ENCODE results near the gene KIAA1614.
A peak's percentile ranks its signal among the peaks of the same experiment; 100 is the strongest.

The KIAA1614 gene

GRCh38 chr1:180926164-180926981 lies 13.7 kb downstream of the KIAA1614 start:
- Histone ChIP-seq H3K27me3 (ENCODE audit: control insufficient read depth in 1 of 2, insufficient read depth in 2 of 2, low read length in 2 of 2) (no peaks in the 10 kb centered on the region), H3K9ac (ENCODE audit: low read length in 2 of 2) (peak overlapping the region; percentile 52 to 64), H3K4me1 (ENCODE audit: control insufficient read depth, insufficient read depth, low read length) (peaks cover 45% of the 10 kb centered on the region), H3K36me3 (ENCODE audit: control insufficient read depth in 2 of 2, insufficient read depth in 2 of 2, low read length in 2 of 2) (peaks cover 3 to 10% of the 10 kb centered on the region in 2 donors), H3K4me3 (ENCODE audit: low read length in 2 of 2) (peak overlapping the region; percentile 33 to 54), H3K9me3 (ENCODE audit: control insufficient read depth in 2 of 2, low read length in 2 of 2) (no peaks in the 10 kb centered on the region), H3K27ac (ENCODE audit: low read length) (peak overlapping the region; percentile 94)

GRCh38 chr1:180927348-180927747 lies 14.7 kb downstream of the KIAA1614 start:
- Histone ChIP-seq H3K9ac (ENCODE audit: low read length in 2 of 2) (peak overlapping the region; percentile 52 to 64), H3K9me3 (ENCODE audit: control insufficient read depth in 2 of 2, low read length in 2 of 2) (no peaks in the 10 kb centered on the region), H3K27ac (ENCODE audit: low read length) (peak overlapping the region; percentile 94), H3K36me3 (ENCODE audit: control insufficient read depth in 2 of 2, insufficient read depth in 2 of 2, low read length in 2 of 2) (peaks cover 5 to 14% of the 10 kb centered on the region in 2 donors), H3K4me3 (ENCODE audit: low read length in 2 of 2) (peak overlapping the region; percentile 33 to 54), H3K27me3 (ENCODE audit: control insufficient read depth in 1 of 2, insufficient read depth in 2 of 2, low read length in 2 of 2) (no peaks in the 10 kb centered on the region), H3K4me1 (ENCODE audit: control insufficient read depth, insufficient read depth, low read length) (peaks cover 45% of the 10 kb centered on the region)

GRCh38 chr1:180927841-180928240 lies 15.1 kb downstream of the KIAA1614 start:
- Histone ChIP-seq H3K27me3 (ENCODE audit: control insufficient read depth in 1 of 2, insufficient read depth in 2 of 2, low read length in 2 of 2) (no peaks in the 10 kb centered on the region), H3K27ac (ENCODE audit: low read length) (peak overlapping the region; percentile 94), H3K36me3 (ENCODE audit: control insufficient read depth in 2 of 2, insufficient read depth in 2 of 2, low read length in 2 of 2) (peaks cover 5 to 14% of the 10 kb centered on the region in 2 donors), H3K4me3 (ENCODE audit: low read length in 2 of 2) (no peak overlapping the region), H3K9ac (ENCODE audit: low read length in 2 of 2) (peak overlapping the region; percentile 43 to 64), H3K4me1 (ENCODE audit: control insufficient read depth, insufficient read depth, low read length) (peaks cover 45% of the 10 kb centered on the region), H3K9me3 (ENCODE audit: control insufficient read depth in 2 of 2, low read length in 2 of 2) (no peaks in the 10 kb centered on the region)

- Histone ChIP-seq H3K27me3 (ENCODE audit: control insufficient read depth in 1 of 2, insufficient read depth in 2 of 2, low read length in 2 of 2) (no peaks in the 10 kb centered on the region), H3K36me3 (ENCODE audit: control insufficient read depth in 2 of 2, insufficient read depth in 2 of 2, low read length in 2 of 2) (peaks cover 5 to 17% of the 10 kb centered on the region in 2 donors), H3K9me3 (ENCODE audit: control insufficient read depth in 2 of 2, low read length in 2 of 2) (no peaks in the 10 kb centered on the region), H3K27ac (ENCODE audit: low read length) (peak overlapping the region; percentile 94), H3K9ac (ENCODE audit: low read length in 2 of 2) (peak overlapping the region in 1 of 2 donors; percentile 19), H3K4me1 (ENCODE audit: control insufficient read depth, insufficient read depth, low read length) (peaks cover 45% of the 10 kb centered on the region), H3K4me3 (ENCODE audit: low read length in 2 of 2) (peak overlapping the region in 1 of 2 donors; percentile 22)
These were observed 15.9 kb downstream of the KIAA1614 start for GRCh38 chr1:180928331-180929230.

- Histone ChIP-seq H3K9me3 (ENCODE audit: control insufficient read depth in 2 of 2, low read length in 2 of 2) (no peaks in the 10 kb centered on the region), H3K27me3 (ENCODE audit: control insufficient read depth in 1 of 2, insufficient read depth in 2 of 2, low read length in 2 of 2) (no peaks in the 10 kb centered on the region), H3K36me3 (ENCODE audit: control insufficient read depth in 2 of 2, insufficient read depth in 2 of 2, low read length in 2 of 2) (peaks cover 5 to 19% of the 10 kb centered on the region in 2 donors), H3K4me3 (ENCODE audit: low read length in 2 of 2) (no peak overlapping the region), H3K4me1 (ENCODE audit: control insufficient read depth, insufficient read depth, low read length) (peaks cover 45% of the 10 kb centered on the region), H3K9ac (ENCODE audit: low read length in 2 of 2) (peak overlapping the region in 1 of 2 donors; percentile 21), H3K27ac (ENCODE audit: low read length) (peak overlapping the region; percentile 94)
These were observed 16.7 kb downstream of the KIAA1614 start for GRCh38 chr1:180929389-180929788.

GRCh38 chr1:180930687-180931086 lies 18.0 kb downstream of the KIAA1614 start:
- H3K4me3 ChIP-seq (ENCODE audit: low read length in 2 of 2) = no peak overlapping the region
- H3K27me3 ChIP-seq (ENCODE audit: control insufficient read depth in 1 of 2, insufficient read depth in 2 of 2, low read length in 2 of 2) = no peaks in the 10 kb centered on the region
- no peaks in the 10 kb centered on the region for H3K9me3 ChIP-seq (ENCODE audit: control insufficient read depth in 2 of 2, low read length in 2 of 2)
- peaks cover 7 to 29% of the 10 kb centered on the region in 2 donors for H3K36me3 ChIP-seq (ENCODE audit: control insufficient read depth in 2 of 2, insufficient read depth in 2 of 2, low read length in 2 of 2)
- no peak overlapping the region for H3K9ac ChIP-seq (ENCODE audit: low read length in 2 of 2)
- H3K27ac ChIP-seq (ENCODE audit: low read length) = no peak overlapping the region
- H3K4me1 ChIP-seq (ENCODE audit: control insufficient read depth, insufficient read depth, low read length) = peaks cover 41% of the 10 kb centered on the region

- Histone ChIP-seq H3K27me3 (ENCODE audit: control insufficient read depth in 1 of 2, insufficient read depth in 2 of 2, low read length in 2 of 2) (no peaks in the 10 kb centered on the region), H3K4me3 (ENCODE audit: low read length in 2 of 2) (no peak overlapping the region), H3K9me3 (ENCODE audit: control insufficient read depth in 2 of 2, low read length in 2 of 2) (no peaks in the 10 kb centered on the region), H3K36me3 (ENCODE audit: control insufficient read depth in 2 of 2, insufficient read depth in 2 of 2, low read length in 2 of 2) (peaks cover 15 to 34% of the 10 kb centered on the region in 2 donors), H3K9ac (ENCODE audit: low read length in 2 of 2) (no peak overlapping the region), H3K4me1 (ENCODE audit: control insufficient read depth, insufficient read depth, low read length) (peaks cover 32% of the 10 kb centered on the region), H3K27ac (ENCODE audit: low read length) (no peak overlapping the region)
These were observed 18.8 kb downstream of the KIAA1614 start for GRCh38 chr1:180931529-180931928.

GRCh38 chr1:180932378-180932777 lies 19.7 kb downstream of the KIAA1614 start:
- Histone ChIP-seq H3K9me3 (ENCODE audit: control insufficient read depth in 2 of 2, low read length in 2 of 2) (no peaks in the 10 kb centered on the region), H3K36me3 (ENCODE audit: control insufficient read depth in 2 of 2, insufficient read depth in 2 of 2, low read length in 2 of 2) (peaks cover 22 to 39% of the 10 kb centered on the region in 2 donors), H3K4me1 (ENCODE audit: control insufficient read depth, insufficient read depth, low read length) (peaks cover 24% of the 10 kb centered on the region), H3K27me3 (ENCODE audit: control insufficient read depth in 1 of 2, insufficient read depth in 2 of 2, low read length in 2 of 2) (no peaks in the 10 kb centered on the region), H3K4me3 (ENCODE audit: low read length in 2 of 2) (no peak overlapping the region), H3K27ac (ENCODE audit: low read length) (no peak overlapping the region), H3K9ac (ENCODE audit: low read length in 2 of 2) (no peak overlapping the region)

- no peak overlapping the region for H3K4me3 ChIP-seq (ENCODE audit: low read length in 2 of 2)
- no peak overlapping the region for H3K27ac ChIP-seq (ENCODE audit: low read length)
- H3K9me3 ChIP-seq (ENCODE audit: control insufficient read depth in 2 of 2, low read length in 2 of 2) = no peaks in the 10 kb centered on the region
- peaks cover 16% of the 10 kb centered on the region for H3K4me1 ChIP-seq (ENCODE audit: control insufficient read depth, insufficient read depth, low read length)
- no peaks in the 10 kb centered on the region for H3K27me3 ChIP-seq (ENCODE audit: control insufficient read depth in 1 of 2, insufficient read depth in 2 of 2, low read length in 2 of 2)
- no peak overlapping the region for H3K9ac ChIP-seq (ENCODE audit: low read length in 2 of 2)
- H3K36me3 ChIP-seq (ENCODE audit: control insufficient read depth in 2 of 2, insufficient read depth in 2 of 2, low read length in 2 of 2) = peaks cover 29 to 40% of the 10 kb centered on the region in 2 donors
These were observed 20.4 kb downstream of the KIAA1614 start for GRCh38 chr1:180933141-180933540.

GRCh38 chr1:180934563-180934962 lies 21.9 kb downstream of the KIAA1614 start:
- peaks cover 43 to 47% of the 10 kb centered on the region in 2 donors for H3K36me3 ChIP-seq (ENCODE audit: control insufficient read depth in 2 of 2, insufficient read depth in 2 of 2, low read length in 2 of 2)
- H3K4me1 ChIP-seq (ENCODE audit: control insufficient read depth, insufficient read depth, low read length) = peaks cover 2% of the 10 kb centered on the region
- H3K27me3 ChIP-seq (ENCODE audit: control insufficient read depth in 1 of 2, insufficient read depth in 2 of 2, low read length in 2 of 2) = no peaks in the 10 kb centered on the region
- H3K4me3 ChIP-seq (ENCODE audit: low read length in 2 of 2) = no peak overlapping the region
- no peak overlapping the region for H3K27ac ChIP-seq (ENCODE audit: low read length)
- H3K9ac ChIP-seq (ENCODE audit: low read length in 2 of 2) = no peak overlapping the region
- no peaks in the 10 kb centered on the region for H3K9me3 ChIP-seq (ENCODE audit: control insufficient read depth in 2 of 2, low read length in 2 of 2)
